GM23338 (cell line): ENCODE data around the gene SH3PXD2B. TPM values are rescaled to one million over a fixed set of nuclear protein-coding genes. Genes with fewer than 3 reads are reported as not detected.

Experiments
- ATAC-seq: fragments of 200-7000 bp; cut with Tn5 transposase; 3 replicates; pipeline ENCODE4 v1.9.1; 2020
- DNase-seq: peaks from one replicate; pipeline ENCODE4 v3.0.0-alpha.2; 2015; ENCODE audit warnings: low spot score
- H2AFZ ChIP-seq: fragments of 200-600 bp; sonication (generic); 2 replicates; pipeline ENCODE4 v1.8.0; 2016; ENCODE audit warnings: antibody characterized with exemption, mild to moderate bottlenecking, moderate library complexity
- H3F3A ChIP-seq: fragments of 200-600 bp; sonication (generic); replicated peaks from 2 replicates; pipeline ENCODE4 v1.8.0; 2017; ENCODE audit warnings: antibody characterized with exemption, mixed run types, low read depth
- H3K27ac ChIP-seq: fragments of 200-600 bp; sonication (generic); 2 replicates; pipeline ENCODE4 v1.6.1; 2016; ENCODE audit warnings: low read depth
- H3K27me3 ChIP-seq: fragments of 200-600 bp; sonication (generic); 2 replicates; pipeline ENCODE4 v1.8.0; 2016; ENCODE audit warnings: mild to moderate bottlenecking, mixed run types, moderate library complexity; ENCODE audit not compliant: insufficient read depth
- H3K36me3 ChIP-seq: fragments of 200-600 bp; sonication (generic); 2 replicates; pipeline ENCODE4 v1.8.0; 2016; ENCODE audit warnings: mild to moderate bottlenecking; ENCODE audit not compliant: insufficient read depth
- H3K4me1 ChIP-seq: fragments of 200-600 bp; sonication (generic); 2 replicates; pipeline ENCODE4 v1.8.0; 2016; ENCODE audit warnings: mild to moderate bottlenecking, moderate library complexity; ENCODE audit not compliant: insufficient read depth
- H3K4me2 ChIP-seq: fragments of 200-600 bp; sonication (generic); 2 replicates; pipeline ENCODE4 v1.7.1; 2017; ENCODE audit warnings: mixed run types
- H3K4me3 ChIP-seq: fragments of 200-600 bp; sonication (generic); 2 replicates; pipeline ENCODE4 v1.6.1; 2016; ENCODE audit warnings: mixed run types
- H3K79me2 ChIP-seq: fragments of 200-600 bp; sonication (generic); replicated peaks from 2 replicates; pipeline ENCODE4 v1.8.0; 2017; ENCODE audit warnings: mild to moderate bottlenecking; ENCODE audit not compliant: insufficient read depth
- H3K9me2 ChIP-seq: fragments of 200-600 bp; sonication (generic); 2 replicates; pipeline ENCODE4 v1.8.0; 2017; ENCODE audit not compliant: insufficient read depth
- H4K20me1 ChIP-seq: fragments of 200-600 bp; sonication (generic); replicated peaks from 2 replicates; pipeline ENCODE4 v1.8.0; 2017; ENCODE audit warnings: mild to moderate bottlenecking; ENCODE audit not compliant: insufficient read depth
- H3K27ac Mint-ChIP-seq: 2 replicates; pipeline ENCODE4 v1.8.0; 2020; ENCODE audit warnings: inconsistent platforms, mild to moderate bottlenecking, moderate library complexity, mixed read lengths
- H3K27me3 Mint-ChIP-seq: 3 replicates; pipeline ENCODE4 v1.8.0; 2022; ENCODE audit warnings: low read depth, mild to moderate bottlenecking, moderate library complexity, mixed read lengths, inconsistent platforms; ENCODE audit not compliant: insufficient read depth, poor library complexity
- H3K36me3 Mint-ChIP-seq: 3 replicates; pipeline ENCODE4 v1.8.0; 2021; ENCODE audit warnings: low read depth, mild to moderate bottlenecking, inconsistent platforms, moderate library complexity, mixed read lengths
- H3K4me1 Mint-ChIP-seq: 3 replicates; pipeline ENCODE4 v1.8.0; 2020; ENCODE audit warnings: mild to moderate bottlenecking, inconsistent platforms, mixed read lengths
- H3K4me3 Mint-ChIP-seq: 3 replicates; pipeline ENCODE4 v1.8.0; 2021; ENCODE audit warnings: moderate library complexity, mild to moderate bottlenecking, inconsistent platforms, mixed read lengths
- H3K9me3 Mint-ChIP-seq: 3 replicates; pipeline ENCODE4 v1.8.0; 2020; ENCODE audit warnings: moderate library complexity, mild to moderate bottlenecking, inconsistent platforms, mixed read lengths
- CREB1 ChIP-seq: fragments of 250-450 bp; sonication (Bioruptor Pico); IDR thresholded peaks from 2 replicates; pipeline ENCODE4 v1.5.0; 2020; ENCODE audit warnings: low read depth, mild to moderate bottlenecking, moderate library complexity
- ETS1 ChIP-seq: IDR thresholded peaks from 2 replicates; pipeline ENCODE4 v1.6.1; 2016; ENCODE audit warnings: antibody characterized with exemption
- EZH2 ChIP-seq: fragments of 200-600 bp; sonication (generic); IDR thresholded peaks from one replicate; pipeline ENCODE4 v1.8.0; 2017; ENCODE audit warnings: antibody characterized with exemption, mild to moderate bottlenecking, low read depth; ENCODE audit not compliant: unreplicated experiment
- JUNB ChIP-seq: IDR thresholded peaks from one replicate; pipeline ENCODE4 v1.6.1; 2016; ENCODE audit warnings: antibody characterized with exemption; ENCODE audit not compliant: unreplicated experiment
- NANOG ChIP-seq: IDR thresholded peaks from 2 replicates; pipeline ENCODE4 v1.6.1; 2016; ENCODE audit warnings: antibody characterized with exemption, borderline replicate concordance
- POLR2AphosphoS5 ChIP-seq: IDR thresholded peaks from 2 replicates; pipeline ENCODE4 v1.6.1; 2016; ENCODE audit warnings: antibody characterized with exemption, low read depth
- REST ChIP-seq: IDR thresholded peaks from one replicate; pipeline ENCODE4 v1.6.1; 2018; ENCODE audit warnings: antibody characterized with exemption; ENCODE audit not compliant: unreplicated experiment
- ZNF114 ChIP-seq: fragments of 250-450 bp; sonication (Bioruptor Pico); IDR thresholded peaks from 2 replicates; pipeline ENCODE4 v1.5.0; 2020; ENCODE audit warnings: mild to moderate bottlenecking, moderate library complexity
- ZNF331 ChIP-seq: fragments of 250-450 bp; sonication (Bioruptor Pico); IDR thresholded peaks from 2 replicates; pipeline ENCODE4 v1.5.0; 2020; ENCODE audit warnings: low read depth, mild to moderate bottlenecking, moderate library complexity
- polyA plus RNA-seq: library from polyadenylated mRNA; unstranded; fragments of >200 nt; fragmentation: Nextera tagmentation; extraction: Ambion mirVana; gene quantifications from 2 replicates; pipeline ENCODE4 v1.2.1, GENCODE V29; 2016
- total RNA-seq: library from RNA; depleted of rRNA; stranded (reverse); fragments of >200 nt; shearing (Covaris generic); gene quantifications from 2 replicates; pipeline ENCODE4 v1.2.3, GENCODE V29; 2014
- TF ChIP-seq, protein P1 (sequence below), 2 experiments: fragments of 200-600 bp in 1 of 2; sonication (generic) in 1 of 2; conservative IDR thresholded peaks; 2 replicates each; pipeline versions ENCODE4 v1.5.1 to v1.6.1; 2016 to 2017; ENCODE audit warnings: antibody characterized with exemption in 2 of 2, low read depth in 2 of 2, mild to moderate bottlenecking in 2 of 2, moderate library complexity in 1 of 2

The SH3PXD2B gene
- total and polyA plus RNA-seq, 2 experiments from 2014 or later, result 40.2 to 52.5 TPM

GRCh38 chr5:172421020-172421419 lies 33.3 kb downstream of the SH3PXD2B start (continued):
- TF ChIP-seq REST (no peak), ZNF114 (no peak), EZH2 (no peak), ZNF331 (CRISPR knock-in tag) (no peak), POLR2AphosphoS5 (no peak)
- TF ChIP-seq, protein P1, sequence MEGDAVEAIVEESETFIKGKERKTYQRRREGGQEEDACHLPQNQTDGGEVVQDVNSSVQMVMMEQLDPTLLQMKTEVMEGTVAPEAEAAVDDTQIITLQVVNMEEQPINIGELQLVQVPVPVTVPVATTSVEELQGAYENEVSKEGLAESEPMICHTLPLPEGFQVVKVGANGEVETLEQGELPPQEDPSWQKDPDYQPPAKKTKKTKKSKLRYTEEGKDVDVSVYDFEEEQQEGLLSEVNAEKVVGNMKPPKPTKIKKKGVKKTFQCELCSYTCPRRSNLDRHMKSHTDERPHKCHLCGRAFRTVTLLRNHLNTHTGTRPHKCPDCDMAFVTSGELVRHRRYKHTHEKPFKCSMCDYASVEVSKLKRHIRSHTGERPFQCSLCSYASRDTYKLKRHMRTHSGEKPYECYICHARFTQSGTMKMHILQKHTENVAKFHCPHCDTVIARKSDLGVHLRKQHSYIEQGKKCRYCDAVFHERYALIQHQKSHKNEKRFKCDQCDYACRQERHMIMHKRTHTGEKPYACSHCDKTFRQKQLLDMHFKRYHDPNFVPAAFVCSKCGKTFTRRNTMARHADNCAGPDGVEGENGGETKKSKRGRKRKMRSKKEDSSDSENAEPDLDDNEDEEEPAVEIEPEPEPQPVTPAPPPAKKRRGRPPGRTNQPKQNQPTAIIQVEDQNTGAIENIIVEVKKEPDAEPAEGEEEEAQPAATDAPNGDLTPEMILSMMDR (conservative IDR thresholded peaks at IDR 0.05; ENCODE audit: low read depth in 2 of 2), result no peak

- Histone ChIP-seq H3K4me3 (no peak overlapping the region), H3K4me1 (no peaks in the 10 kb centered on the region), H3K27ac (no peak overlapping the region), H3K79me2 (peaks cover 13% of the 10 kb centered on the region), H3K4me2 (no peak overlapping the region), H3K9me2 (no peaks in the 10 kb centered on the region), H3F3A (no peaks in the 10 kb centered on the region), H2AFZ (no peak overlapping the region), H3K36me3 (peaks cover 11% of the 10 kb centered on the region), H3K27me3 (no peaks in the 10 kb centered on the region), H4K20me1 (peaks cover 12% of the 10 kb centered on the region; the same call in 1 of the 2 replicates)
- DNase-seq (peak; percentile 74), ATAC-seq (peak; percentile 81)
- Mint-ChIP-seq H3K4me1 (peaks cover 15% of the 10 kb centered on the region), H3K4me3 (no peak overlapping the region), H3K9me3 (no peaks in the 10 kb centered on the region), H3K27ac (no peak overlapping the region; the same call in none of the 2 replicates), H3K36me3 (peaks cover 57% of the 10 kb centered on the region), H3K27me3 (peaks cover 4% of the 10 kb centered on the region)
- no peak for TF ChIP-seq ZNF331 (CRISPR knock-in tag)
- no peak for TF ChIP-seq NANOG
- TF ChIP-seq REST, result no peak
- TF ChIP-seq, protein P1 (conservative IDR thresholded peaks at IDR 0.05; ENCODE audit: low read depth in 2 of 2), result no peak
- no peak for TF ChIP-seq POLR2AphosphoS5
- TF ChIP-seq ETS1, result no peak
- no peak for TF ChIP-seq ZNF114
- TF ChIP-seq CREB1 (CRISPR knock-in tag), result no peak
- TF ChIP-seq JUNB, result no peak
These were observed 33.9 kb downstream of the SH3PXD2B start for GRCh38 chr5:172420235-172420939.
